Measurements from ENCODE around the gene SLC6A20.

SLC6A20 gene

DNA sequence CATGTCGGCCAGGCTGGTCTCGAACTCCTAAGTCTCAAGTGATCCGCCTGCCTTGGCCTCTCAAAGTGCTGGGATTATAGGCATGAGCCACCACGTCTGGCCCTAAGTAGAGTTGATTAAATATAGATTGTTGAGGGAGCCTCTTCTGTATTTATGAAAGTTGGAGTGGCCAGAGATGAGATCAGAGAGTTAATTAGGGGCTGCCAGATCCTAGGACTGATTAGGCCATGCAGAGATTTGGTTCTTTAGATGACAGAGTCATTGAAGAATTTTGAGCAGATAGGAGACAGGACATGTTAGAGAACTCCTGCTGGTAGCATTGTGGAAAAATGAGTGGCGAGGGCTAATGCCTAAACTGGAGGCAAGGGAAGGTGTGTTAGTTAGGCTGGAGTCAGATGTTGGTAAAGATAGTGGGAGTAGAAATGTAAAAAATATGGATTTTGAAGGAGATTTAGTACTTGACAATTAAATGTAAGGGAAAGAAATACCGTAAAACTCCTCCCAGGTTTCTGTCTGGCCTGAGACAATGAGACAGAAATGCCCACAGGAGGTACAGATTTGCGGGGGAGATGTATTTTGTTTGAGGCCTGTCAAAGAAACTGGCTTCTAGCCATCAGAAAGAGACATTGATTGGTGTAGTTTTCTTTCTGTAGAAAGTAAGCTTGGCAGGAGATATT lies 83.8 kb downstream of the SLC6A20 start:
- no peak for DNase-seq

DNA sequence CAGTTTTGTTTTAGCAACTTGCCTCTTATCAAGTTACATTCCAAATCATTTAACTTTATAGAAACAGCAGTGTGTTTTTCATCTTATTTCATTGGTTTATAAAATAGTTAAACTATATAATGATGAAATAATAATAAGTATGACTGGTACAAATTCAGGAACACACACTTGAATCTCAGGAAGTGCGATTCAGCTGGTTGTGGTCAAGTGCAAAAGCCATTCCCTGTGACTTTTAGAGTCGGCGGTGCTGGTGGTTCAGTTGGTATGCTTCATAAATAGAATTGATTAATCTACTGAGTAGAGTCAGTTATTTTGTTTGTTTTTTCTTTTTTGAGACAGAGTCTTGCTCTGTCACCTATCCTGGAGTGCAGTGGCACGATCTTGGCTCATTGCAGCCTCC lies 84.4 kb downstream of the SLC6A20 start:
- DNase-seq: no peak

DNA sequence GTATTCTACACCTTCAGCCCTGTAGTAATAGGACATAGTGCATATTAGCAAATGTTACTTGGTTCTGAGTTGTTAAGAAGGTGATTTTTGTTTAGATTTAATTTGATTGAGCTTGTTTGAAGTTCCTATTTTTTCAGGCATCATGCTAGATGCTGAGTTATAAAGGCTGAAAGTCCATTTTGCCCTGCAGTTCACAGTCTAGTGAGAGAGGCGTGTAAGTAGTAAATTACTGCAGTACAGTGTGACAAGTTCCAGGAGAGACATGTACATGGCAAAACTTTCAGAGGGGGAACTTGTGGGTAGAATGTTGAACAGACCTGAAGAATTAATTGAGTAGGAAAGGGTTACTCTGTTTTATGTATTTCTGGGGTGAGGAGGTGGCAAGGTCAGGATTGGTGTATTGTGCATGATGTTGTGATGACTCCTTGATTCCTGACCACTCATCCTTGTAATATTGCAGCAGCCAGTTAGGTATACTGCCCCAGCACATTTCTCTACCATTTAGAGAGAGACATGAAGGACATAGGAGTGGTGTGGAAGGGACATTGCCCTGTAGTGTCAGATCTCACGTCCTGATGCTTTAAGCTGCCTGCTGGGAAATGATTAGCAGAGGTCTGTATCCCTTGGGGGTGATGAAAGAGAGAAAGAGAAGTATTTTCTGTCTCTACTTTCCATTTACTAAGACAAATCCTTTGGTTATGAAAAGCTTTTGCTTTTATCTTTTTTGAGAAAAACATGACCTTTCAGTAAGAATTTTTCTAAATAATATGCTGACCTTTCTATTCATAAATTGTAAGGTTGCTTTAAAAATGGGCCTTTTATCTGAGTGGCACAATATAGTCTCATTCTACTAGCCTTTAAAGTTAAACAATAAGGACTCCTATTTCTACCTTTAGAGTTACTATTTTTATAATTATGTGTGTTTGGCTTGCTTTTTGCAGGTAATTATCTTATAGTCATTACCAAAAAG lies 90.2 kb downstream of the SLC6A20 start:
- DNase-seq: no peak

All from CD4-positive, alpha-beta T cell treated with Interleukin-12 subunit alpha and Interleukin-12 subunit beta, for 1 hour (primary cell).